Measurements from ENCODE around the gene SARS1.
A peak's percentile ranks its signal among the peaks of the same experiment; 100 is the strongest.
"Not testable (repeated sequence)": the region's sequence is repeated elsewhere in the genome, so short reads cannot be mapped to it uniquely, and the experiment has no call there.

Gene SARS1

GRCh38 chr1:109279615-109280278 lies 66.0 kb downstream of the SARS1 start:
- H3K4me3 ChIP-seq, result no peak overlapping the region
- H3K36me3 ChIP-seq (replicated peaks), result peaks cover 28% of the 10 kb centered on the region
- H3K9me3 ChIP-seq, result no peaks in the 10 kb centered on the region
- H3K27me3 ChIP-seq (ENCODE audit: low read depth), result no peaks in the 10 kb centered on the region
- in situ Hi-C loops (cut with MboI; ENCODE audit: low sequenced_read_pairs), result no loop called here
- H3K4me1 ChIP-seq, result peaks cover 23% of the 10 kb centered on the region
- DNase-seq (ENCODE audit: low spot score in 2 of 2), result no peak

GRCh38 chr1:109280862-109281261 lies 67.1 kb downstream of the SARS1 start:
- peaks cover 30% of the 10 kb centered on the region for H3K4me1 ChIP-seq
- in situ Hi-C loops (cut with MboI; ENCODE audit: low sequenced_read_pairs), result no loop called here
- no peaks in the 10 kb centered on the region for H3K27me3 ChIP-seq (ENCODE audit: low read depth)
- no peaks in the 10 kb centered on the region for H3K9me3 ChIP-seq
- H3K36me3 ChIP-seq (replicated peaks), result peaks cover 28% of the 10 kb centered on the region
- DNase-seq (ENCODE audit: low spot score in 2 of 2), result no peak
- H3K4me3 ChIP-seq, result no peak overlapping the region

- in situ Hi-C loops (cut with MboI; ENCODE audit: low sequenced_read_pairs), result no loop called here
- Histone ChIP-seq H3K4me3 (peak overlapping the region; percentile 83), H3K4me1 (peaks cover 34% of the 10 kb centered on the region), H3K9me3 (no peaks in the 10 kb centered on the region), H3K27me3 (ENCODE audit: low read depth) (no peaks in the 10 kb centered on the region), H3K36me3 (replicated peaks) (peaks cover 28% of the 10 kb centered on the region)
- no peak for DNase-seq (ENCODE audit: low spot score in 2 of 2)
Measured at GRCh38 chr1:109281680-109282496, 68.2 kb downstream of the SARS1 start.

- Histone ChIP-seq H3K27me3 (ENCODE audit: low read depth) (no peaks in the 10 kb centered on the region), H3K36me3 (replicated peaks) (peaks cover 28% of the 10 kb centered on the region), H3K9me3 (no peaks in the 10 kb centered on the region), H3K4me3 (peak overlapping the region; percentile 83), H3K4me1 (peaks cover 32% of the 10 kb centered on the region)
- in situ Hi-C loops (cut with MboI; ENCODE audit: low sequenced_read_pairs), result no loop called here
- DNase-seq (ENCODE audit: low spot score in 2 of 2), result peak in 1 of 2 experiments; percentile 10
Measured at GRCh38 chr1:109282497-109282951, 68.8 kb downstream of the SARS1 start.

- H3K4me1 ChIP-seq, result peaks cover 32% of the 10 kb centered on the region
- in situ Hi-C loops (cut with MboI; ENCODE audit: low sequenced_read_pairs), result no loop called here
Measured at GRCh38 chr1:109282952-109283747, 69.4 kb downstream of the SARS1 start, which contains the start of gene PSRC1. PSRC1 (minus strand) TSS chr1:109283145.

GRCh38 chr1:109283748-109284600 lies 70.3 kb downstream of the SARS1 start:
- in situ Hi-C loops (cut with MboI; ENCODE audit: low sequenced_read_pairs), result no loop called here
- no peaks in the 10 kb centered on the region for H3K9me3 ChIP-seq

More at GRCh38 chr1:109282952-109283747, 69.4 kb downstream of the SARS1 start, which contains the start of gene PSRC1:
- DNase-seq (ENCODE audit: low spot score in 2 of 2), result peak; percentile 90 to 98
- Histone ChIP-seq H3K27me3 (ENCODE audit: low read depth) (no peaks in the 10 kb centered on the region), H3K9me3 (no peaks in the 10 kb centered on the region), H3K4me3 (peak within 1 kb of the TSS; percentile 83), H3K36me3 (replicated peaks) (peaks cover 22% of the 10 kb centered on the region)

GRCh38 chr1:109286762-109287161 lies 73.0 kb downstream of the SARS1 start:
- H3K36me3 ChIP-seq (replicated peaks); H3K27me3 ChIP-seq (ENCODE audit: low read depth); DNase-seq (ENCODE audit: low spot score in 2 of 2); in situ Hi-C loops (cut with MboI; ENCODE audit: low sequenced_read_pairs); H3K9me3 ChIP-seq; H3K4me3 ChIP-seq: not testable (repeated sequence)
- H3K4me1 ChIP-seq, result peaks cover 28% of the 10 kb centered on the region

More at GRCh38 chr1:109283748-109284600, 70.3 kb downstream of the SARS1 start:
- peak overlapping the region; percentile 83 for H3K4me3 ChIP-seq
- H3K27me3 ChIP-seq (ENCODE audit: low read depth), result no peaks in the 10 kb centered on the region
- peaks cover 15% of the 10 kb centered on the region for H3K36me3 ChIP-seq (replicated peaks)
- peaks cover 32% of the 10 kb centered on the region for H3K4me1 ChIP-seq
- DNase-seq (ENCODE audit: low spot score in 2 of 2), result peak; percentile 18 to 35
